HG03025 (cell line): ENCODE data around the gene HIF1A.
A peak's percentile ranks its signal among the peaks of the same experiment; 100 is the strongest.

ENCODE experiments used
- ATAC-seq: cut with Tn5 transposase; IDR thresholded peaks from one replicate; pipeline ENCODE4 v1.9.1; 2021; ENCODE audit warnings: mild to moderate bottlenecking, moderate library complexity; ENCODE audit not compliant: unreplicated experiment, low FRiP score

HIF1A gene

DNA sequence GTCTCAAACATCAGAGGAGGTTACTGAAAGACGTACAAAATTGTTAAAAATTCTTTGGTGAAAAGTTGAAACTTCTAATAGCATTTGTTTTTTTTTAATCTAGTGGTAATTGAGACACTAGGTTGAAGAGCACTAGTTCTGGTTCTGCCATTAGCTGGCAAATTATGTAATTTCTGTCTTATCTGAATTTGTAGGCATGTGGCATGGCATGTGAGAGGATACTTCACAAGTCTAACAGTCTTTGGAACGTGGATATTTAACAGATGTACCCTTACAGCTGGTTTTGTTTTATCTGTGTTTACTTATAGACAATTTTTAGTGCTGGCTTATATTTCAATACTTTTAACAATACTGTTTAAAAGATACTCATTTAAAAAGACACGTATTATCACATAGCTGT is 72.9 kb downstream of the HIF1A start:
- ATAC-seq: no peak

DNA sequence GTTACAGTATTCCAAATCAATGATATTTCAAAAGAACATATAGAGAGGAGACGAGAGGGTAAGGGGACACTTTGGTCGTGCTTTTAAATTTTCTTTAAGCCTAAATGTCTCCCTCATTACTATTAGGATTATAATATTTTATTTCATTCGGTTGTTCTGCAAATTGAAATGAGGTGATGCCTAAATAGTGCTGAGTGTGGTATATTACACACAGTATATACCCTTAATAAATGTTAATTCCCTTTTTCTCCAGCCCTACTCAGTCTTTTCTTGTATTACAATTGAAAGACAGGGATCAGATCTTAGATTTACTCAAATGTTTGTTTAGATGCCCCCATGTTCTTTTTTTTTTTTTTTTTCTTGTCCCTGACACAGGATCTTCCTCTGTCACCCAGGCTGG is 74.6 kb downstream of the HIF1A start:
- ATAC-seq: no peak

DNA sequence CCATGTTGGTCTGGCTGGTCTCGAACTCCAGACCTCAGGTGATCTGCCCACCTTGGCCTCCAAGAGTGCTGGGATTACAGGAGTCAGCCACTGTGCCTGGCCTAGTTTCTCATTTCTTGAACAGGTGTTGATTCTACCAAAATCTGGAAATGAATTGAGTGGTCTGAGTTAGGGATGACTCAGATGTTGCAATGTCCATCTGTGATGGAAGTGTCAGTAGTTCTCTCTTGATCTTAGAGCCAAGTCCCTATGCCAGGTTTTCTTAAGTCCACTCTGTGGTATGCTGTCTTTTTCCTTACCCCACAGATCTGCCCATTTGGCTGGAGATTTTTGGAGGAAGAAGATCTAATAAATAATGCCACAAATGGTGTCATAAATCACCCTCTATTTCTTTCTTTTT is 79.5 kb downstream of the HIF1A start:
- ATAC-seq: no peak

DNA sequence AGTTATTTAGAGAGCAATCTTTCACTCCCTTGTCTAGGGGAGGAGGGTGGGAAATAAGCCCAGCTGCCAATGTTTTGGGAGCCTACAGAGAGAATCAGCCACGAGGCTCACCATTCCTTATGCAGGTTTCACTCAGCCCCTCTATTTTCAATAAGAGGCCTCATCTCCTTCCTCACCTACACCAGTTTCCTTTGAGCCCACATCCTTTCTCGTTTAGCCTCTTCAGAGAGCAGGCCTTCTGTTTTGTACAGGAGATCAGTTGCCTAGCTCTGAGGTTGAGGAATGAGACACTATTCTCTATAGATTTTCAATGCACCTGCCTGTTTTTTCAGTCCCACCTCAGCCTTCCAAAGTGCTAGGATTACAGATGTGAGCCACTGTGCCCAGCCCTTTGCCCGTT is 84.8 kb downstream of the HIF1A start:
- ATAC-seq: peak; percentile 77

DNA sequence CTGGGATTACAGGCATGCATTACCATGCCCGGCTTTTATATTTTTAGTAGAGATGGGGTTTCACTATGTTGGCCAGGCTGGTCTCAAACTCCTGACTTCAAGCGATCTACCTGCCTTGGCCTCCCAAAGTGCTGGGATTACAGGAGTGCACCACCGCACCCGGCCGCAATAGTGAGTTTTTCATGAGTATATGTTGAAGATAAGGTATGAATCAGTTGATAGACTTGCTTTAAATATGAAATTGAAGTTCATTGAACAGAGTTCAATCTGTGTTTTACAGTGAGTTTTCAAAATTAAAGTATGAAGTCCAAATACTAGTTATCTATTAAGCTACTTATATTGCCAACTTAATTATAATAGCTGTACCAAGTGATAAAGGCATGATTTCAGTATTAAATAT is 102.0 kb downstream of the HIF1A start:
- no peak for ATAC-seq
